Suprapubic skin (tissue), 4 donors: ENCODE measurements around the gene LRMDA.

Experiments
- CTCF ChIP-seq, 2 donors: fragments of 200-600 bp in 1 of 2; fragments of 450-650 bp in 1 of 2; sonication (generic) in 1 of 2; IDR thresholded peaks; one replicate each; pipeline ENCODE4 v1.5.1; 2016 to 2019; ENCODE audit warnings: antibody characterized with exemption in 2 of 2, mild to moderate bottlenecking in 1 of 2, moderate library complexity in 1 of 2
- EP300 ChIP-seq: sonication (generic); formaldehyde crosslinking; IDR thresholded peaks from one replicate; pipeline ENCODE4 v1.6.1; 2017; ENCODE audit warnings: antibody characterized with exemption
- POLR2A ChIP-seq, 2 donors: fragments of 450-650 bp; IDR thresholded peaks; one replicate each; pipeline ENCODE4 v1.6.1; 2017; ENCODE audit warnings: antibody characterized with exemption in 2 of 2, mild to moderate bottlenecking in 2 of 2, moderate library complexity in 2 of 2
- POLR2AphosphoS5 ChIP-seq, 3 donors: sonication (generic); formaldehyde crosslinking; IDR thresholded peaks; one replicate each; pipeline ENCODE4 v1.6.1; 2017; ENCODE audit warnings: antibody characterized with exemption in 3 of 3

GRCh38 chr10:75630746-75631145 is 199.3 kb downstream of the LRMDA start:
- TF ChIP-seq CTCF (IDR thresholded peaks at IDR 0.05) (no peak), POLR2AphosphoS5 (IDR thresholded peaks at IDR 0.05) (no peak), POLR2A (IDR thresholded peaks at IDR 0.05) (no peak), EP300 (no peak)
